Vagina (tissue), 2 donors: ENCODE measurements around the gene PARVB.

Experiments
- CTCF ChIP-seq, 3 experiments: fragments of 450-650 bp in 2 of 3; fragments of 200-600 bp in 1 of 3; sonication (generic) in 1 of 3; IDR thresholded peaks; one replicate each; pipeline ENCODE4 v1.5.1; 2017 to 2019; ENCODE audit warnings: antibody characterized with exemption in 3 of 3, mild to moderate bottlenecking in 2 of 3, moderate library complexity in 2 of 3
- POLR2A ChIP-seq, 2 donors: fragments of 450-650 bp; IDR thresholded peaks; one replicate each; pipeline ENCODE4 v1.6.1; 2017; ENCODE audit warnings: antibody characterized with exemption in 2 of 2, mild to moderate bottlenecking in 2 of 2, moderate library complexity in 2 of 2

GRCh38 chr22:44132724-44133123, 108.6 kb downstream of the PARVB start:
- TF ChIP-seq POLR2A (IDR thresholded peaks at IDR 0.05), result no peak
- no peak for TF ChIP-seq CTCF (IDR thresholded peaks at IDR 0.05)
